Mesothelial cell of epicardium (in vitro differentiated cells): Measurements from ENCODE around the gene DRC3. TPM values are rescaled to one million over a fixed set of nuclear protein-coding genes. Genes with fewer than 3 reads are reported as not detected.

ENCODE experiments used
- DNase-seq, 2 experiments: peaks; one replicate each; pipeline ENCODE4 v3.0.0; 2021; ENCODE audit warnings: low spot score in 2 of 2; ENCODE audit not compliant: unreplicated experiment in 2 of 2
- H3K27ac Mint-ChIP-seq: 2 replicates; pipeline ENCODE4 v1.8.0; 2021; ENCODE audit warnings: mixed read lengths
- H3K27me3 Mint-ChIP-seq: 2 replicates; pipeline ENCODE4 v1.8.0; 2021; ENCODE audit warnings: low read depth, mixed read lengths
- H3K36me3 Mint-ChIP-seq: 2 replicates; pipeline ENCODE4 v1.8.0; 2021; ENCODE audit warnings: mixed read lengths
- H3K4me1 Mint-ChIP-seq: 2 replicates; pipeline ENCODE4 v1.8.0; 2021; ENCODE audit warnings: mixed read lengths
- H3K4me3 Mint-ChIP-seq: 2 replicates; pipeline ENCODE4 v1.8.0; 2021; ENCODE audit warnings: mild to moderate bottlenecking, moderate library complexity, mixed read lengths
- H3K9me3 Mint-ChIP-seq: 2 replicates; pipeline ENCODE4 v1.8.0; 2021; ENCODE audit warnings: mixed read lengths
- CTCF ChIP-seq: fragments of 200-600 bp; sonication (generic); IDR thresholded peaks from one replicate; pipeline ENCODE4 v1.5.0; 2021; ENCODE audit warnings: antibody characterized with exemption; ENCODE audit not compliant: unreplicated experiment
- total RNA-seq: library from RNA; stranded (reverse); gene quantifications from 3 replicates; pipeline ENCODE4 v1.2.1, GENCODE V29; 2021

The DRC3 gene, protein sequence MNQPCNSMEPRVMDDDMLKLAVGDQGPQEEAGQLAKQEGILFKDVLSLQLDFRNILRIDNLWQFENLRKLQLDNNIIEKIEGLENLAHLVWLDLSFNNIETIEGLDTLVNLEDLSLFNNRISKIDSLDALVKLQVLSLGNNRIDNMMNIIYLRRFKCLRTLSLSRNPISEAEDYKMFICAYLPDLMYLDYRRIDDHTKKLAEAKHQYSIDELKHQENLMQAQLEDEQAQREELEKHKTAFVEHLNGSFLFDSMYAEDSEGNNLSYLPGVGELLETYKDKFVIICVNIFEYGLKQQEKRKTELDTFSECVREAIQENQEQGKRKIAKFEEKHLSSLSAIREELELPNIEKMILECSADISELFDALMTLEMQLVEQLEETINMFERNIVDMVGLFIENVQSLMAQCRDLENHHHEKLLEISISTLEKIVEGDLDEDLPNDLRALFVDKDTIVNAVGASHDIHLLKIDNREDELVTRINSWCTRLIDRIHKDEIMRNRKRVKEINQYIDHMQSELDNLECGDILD
- total RNA-seq = 2.9 to 3.2 TPM (median 3.2 TPM) in 3 replicates

DNA sequence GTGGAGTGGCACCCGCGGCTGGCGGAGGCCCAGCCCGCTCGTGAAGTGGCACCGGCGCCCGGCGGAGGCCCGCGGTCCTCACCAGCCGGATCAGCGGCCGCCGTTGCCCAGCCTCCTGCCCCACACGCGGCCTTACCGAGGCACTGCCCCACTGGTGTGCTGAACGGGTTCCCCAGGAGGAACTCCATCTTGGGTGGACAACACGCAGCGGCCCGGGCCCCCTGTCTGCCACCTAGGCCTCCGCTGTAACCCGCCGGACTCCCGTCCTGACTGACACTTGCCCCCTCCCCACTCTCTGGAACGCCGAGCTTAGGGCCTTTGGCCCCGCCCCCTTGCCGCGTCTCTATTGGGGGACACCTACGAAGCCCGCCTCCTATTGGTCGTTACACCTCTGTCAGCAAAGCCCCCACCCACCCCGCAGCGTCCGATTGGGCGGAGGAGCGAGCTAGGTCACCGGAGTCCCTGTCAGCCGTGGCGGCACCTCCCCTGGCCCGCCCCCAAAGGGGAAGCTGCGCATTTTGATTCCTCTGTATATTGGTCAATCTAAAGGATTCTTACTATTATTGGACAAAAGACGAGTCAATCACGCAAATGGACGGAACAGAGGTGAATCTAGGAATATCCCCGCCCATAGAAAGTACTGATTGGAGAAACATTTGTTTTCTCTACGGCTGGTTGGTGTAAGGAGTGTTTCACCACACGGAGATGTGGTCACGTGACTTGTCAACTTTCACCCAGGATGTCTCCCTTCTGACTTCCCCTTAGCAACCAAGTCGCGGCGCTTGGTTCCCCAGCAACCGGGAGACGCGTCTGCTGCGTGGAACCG, at the start of gene DRC3, which contains the start of gene TOM1L2:
Gene DRC3, plus strand, starts transcription at position 737 of the 826 bp plus-strand sequence. CDS start 4,737 bp downstream, outside the sequence.
Gene TOM1L2, minus strand, starts transcription at position 275 of the 826 bp plus-strand sequence. Its CDS starts 87 bp downstream, at position 188.
- Mint-ChIP-seq H3K9me3 (no peaks in the 10 kb centered on the region), H3K27me3 (no peaks in the 10 kb centered on the region), H3K4me3 (peak within 1 kb of the TSS; percentile 93), H3K4me1 (peaks cover 43% of the 10 kb centered on the region), H3K27ac (peak within 1 kb of the TSS; percentile 93), H3K36me3 (no peaks in the 10 kb centered on the region)
- TF ChIP-seq CTCF = no peak
- DNase-seq = peak; percentile 99 to 100

DNA sequence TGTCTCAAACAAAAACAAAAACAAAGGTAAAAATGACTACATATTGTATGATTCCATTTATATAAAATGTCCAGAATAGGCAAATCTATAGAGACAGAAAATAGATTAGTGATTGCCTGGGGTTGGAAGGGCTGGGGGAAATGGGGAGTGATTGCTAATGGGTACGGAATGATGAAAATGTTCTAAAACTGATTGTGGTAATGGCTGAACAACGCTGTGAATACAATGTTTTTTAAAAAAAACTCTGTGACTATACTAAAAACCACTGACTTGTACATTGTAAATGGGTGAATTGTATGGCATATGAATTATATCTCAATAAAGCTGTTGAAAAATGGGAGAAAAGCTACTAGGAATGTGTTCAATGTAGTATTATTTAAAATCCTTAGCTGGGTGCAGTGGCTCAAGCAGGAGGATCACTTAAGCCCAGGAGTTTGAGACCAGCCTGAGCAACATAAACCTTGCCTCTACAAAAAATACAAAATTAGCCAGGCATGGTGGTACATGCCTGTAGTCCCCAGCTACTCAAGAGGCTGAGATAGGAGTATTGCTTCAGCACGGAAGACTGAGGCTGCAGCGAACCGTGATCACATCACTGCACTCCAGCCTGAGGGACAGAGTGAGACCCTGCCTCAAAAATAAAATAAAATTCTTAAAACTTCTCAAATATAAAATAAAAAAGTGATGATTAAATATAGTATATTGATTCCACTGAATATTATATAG, 48.4 kb upstream of the DRC3 start:
- H3K4me1 Mint-ChIP-seq = peaks cover 74% of the 10 kb centered on the region

DNA sequence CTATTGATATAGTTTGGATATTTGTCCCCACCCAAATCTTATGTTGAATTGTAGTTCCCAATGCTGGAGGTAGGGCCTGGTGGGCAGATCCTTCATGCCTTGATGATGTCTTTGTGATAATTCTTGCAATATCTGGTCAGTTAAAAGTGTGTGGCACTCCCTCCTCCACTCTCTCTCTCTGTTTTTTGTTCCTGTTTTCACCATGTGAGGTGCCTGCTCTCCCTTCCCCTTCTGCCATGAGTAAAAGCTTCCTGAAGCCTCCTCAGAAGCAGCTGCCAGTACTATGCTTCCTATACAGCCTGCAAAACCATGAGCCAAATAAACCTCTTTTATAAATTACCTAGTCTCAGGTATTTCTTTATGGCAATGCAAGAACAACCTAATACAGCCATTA, 47.8 kb upstream of the DRC3 start:
- peaks cover 74% of the 10 kb centered on the region for H3K4me1 Mint-ChIP-seq

More for the DNA sequence above, 48.4 kb upstream of the DRC3 start:
- no peak overlapping the region for H3K4me3 Mint-ChIP-seq
- no peaks in the 10 kb centered on the region for H3K27me3 Mint-ChIP-seq
- peak overlapping the region; percentile 100 for H3K27ac Mint-ChIP-seq
- DNase-seq = no peak
- no peaks in the 10 kb centered on the region for H3K36me3 Mint-ChIP-seq
- no peaks in the 10 kb centered on the region for H3K9me3 Mint-ChIP-seq
- TF ChIP-seq CTCF = no peak

GRCh38 chr17:17926036-17926435, 46.6 kb upstream of the DRC3 start:
- TF ChIP-seq CTCF = no peak
- no peaks in the 10 kb centered on the region for H3K27me3 Mint-ChIP-seq
- H3K4me3 Mint-ChIP-seq = no peak overlapping the region
- H3K36me3 Mint-ChIP-seq = no peaks in the 10 kb centered on the region
- no peak for DNase-seq
- H3K4me1 Mint-ChIP-seq = peaks cover 79% of the 10 kb centered on the region
- H3K9me3 Mint-ChIP-seq = no peaks in the 10 kb centered on the region
- H3K27ac Mint-ChIP-seq = peak overlapping the region; percentile 90

More for the DNA sequence above, 47.8 kb upstream of the DRC3 start:
- H3K27ac Mint-ChIP-seq = peak overlapping the region; percentile 82
- H3K36me3 Mint-ChIP-seq = no peaks in the 10 kb centered on the region
- TF ChIP-seq CTCF = no peak
- DNase-seq = no peak
- no peak overlapping the region for H3K4me3 Mint-ChIP-seq
- no peaks in the 10 kb centered on the region for H3K9me3 Mint-ChIP-seq
- no peaks in the 10 kb centered on the region for H3K27me3 Mint-ChIP-seq

- H3K27ac Mint-ChIP-seq = peak overlapping the region; percentile 90
- peaks cover 78% of the 10 kb centered on the region for H3K4me1 Mint-ChIP-seq
- H3K27me3 Mint-ChIP-seq = no peaks in the 10 kb centered on the region
- H3K9me3 Mint-ChIP-seq = no peaks in the 10 kb centered on the region
- DNase-seq = no peak
- H3K4me3 Mint-ChIP-seq = peak overlapping the region; percentile 13
- TF ChIP-seq CTCF = no peak
- no peaks in the 10 kb centered on the region for H3K36me3 Mint-ChIP-seq
Observed at GRCh38 chr17:17926840-17927449, 45.7 kb upstream of the DRC3 start.
